Skeletal muscle satellite cell (primary cell): ENCODE data around the gene CDC123. TPM values are rescaled to one million over a fixed set of nuclear protein-coding genes. Genes with fewer than 3 reads are reported as not detected.

Experiments
- H3K27me3 ChIP-seq: 2 replicates; pipeline ENCODE4 v1.7.0; 2013; ENCODE audit warnings: low read length; ENCODE audit not compliant: control insufficient read depth, insufficient read depth
- H3K36me3 ChIP-seq: 2 replicates; pipeline ENCODE4 v1.7.0; 2013; ENCODE audit warnings: mild to moderate bottlenecking, control low read depth, low read length; ENCODE audit not compliant: insufficient read depth
- H3K4me1 ChIP-seq: 2 replicates; pipeline ENCODE4 v1.7.0; 2013; ENCODE audit warnings: low read length; ENCODE audit not compliant: control insufficient read depth, insufficient read depth
- H3K4me2 ChIP-seq: 2 replicates; pipeline ENCODE4 v1.7.0; 2013; ENCODE audit warnings: mild to moderate bottlenecking, low read length
- H3K4me3 ChIP-seq: 2 replicates; pipeline ENCODE4 v1.7.0; 2013; ENCODE audit warnings: low read length
- H3K9ac ChIP-seq: 2 replicates; pipeline ENCODE4 v1.7.0; 2013; ENCODE audit warnings: mild to moderate bottlenecking, low read depth, low read length, moderate library complexity
- H3K9me3 ChIP-seq: replicated peaks from 2 replicates; pipeline ENCODE4 v1.7.0; 2013; ENCODE audit warnings: mild to moderate bottlenecking, control low read depth, low read length
- total RNA-seq: library from RNA; depleted of rRNA; stranded (reverse); fragments of >200 nt; gene quantifications from 2 replicates; pipeline ENCODE4 v1.2.3, GENCODE V29; 2012; rRNA removed

The CDC123 gene, protein sequence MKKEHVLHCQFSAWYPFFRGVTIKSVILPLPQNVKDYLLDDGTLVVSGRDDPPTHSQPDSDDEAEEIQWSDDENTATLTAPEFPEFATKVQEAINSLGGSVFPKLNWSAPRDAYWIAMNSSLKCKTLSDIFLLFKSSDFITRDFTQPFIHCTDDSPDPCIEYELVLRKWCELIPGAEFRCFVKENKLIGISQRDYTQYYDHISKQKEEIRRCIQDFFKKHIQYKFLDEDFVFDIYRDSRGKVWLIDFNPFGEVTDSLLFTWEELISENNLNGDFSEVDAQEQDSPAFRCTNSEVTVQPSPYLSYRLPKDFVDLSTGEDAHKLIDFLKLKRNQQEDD
- 129 and 135 TPM in 2 replicates for total RNA-seq

DNA sequence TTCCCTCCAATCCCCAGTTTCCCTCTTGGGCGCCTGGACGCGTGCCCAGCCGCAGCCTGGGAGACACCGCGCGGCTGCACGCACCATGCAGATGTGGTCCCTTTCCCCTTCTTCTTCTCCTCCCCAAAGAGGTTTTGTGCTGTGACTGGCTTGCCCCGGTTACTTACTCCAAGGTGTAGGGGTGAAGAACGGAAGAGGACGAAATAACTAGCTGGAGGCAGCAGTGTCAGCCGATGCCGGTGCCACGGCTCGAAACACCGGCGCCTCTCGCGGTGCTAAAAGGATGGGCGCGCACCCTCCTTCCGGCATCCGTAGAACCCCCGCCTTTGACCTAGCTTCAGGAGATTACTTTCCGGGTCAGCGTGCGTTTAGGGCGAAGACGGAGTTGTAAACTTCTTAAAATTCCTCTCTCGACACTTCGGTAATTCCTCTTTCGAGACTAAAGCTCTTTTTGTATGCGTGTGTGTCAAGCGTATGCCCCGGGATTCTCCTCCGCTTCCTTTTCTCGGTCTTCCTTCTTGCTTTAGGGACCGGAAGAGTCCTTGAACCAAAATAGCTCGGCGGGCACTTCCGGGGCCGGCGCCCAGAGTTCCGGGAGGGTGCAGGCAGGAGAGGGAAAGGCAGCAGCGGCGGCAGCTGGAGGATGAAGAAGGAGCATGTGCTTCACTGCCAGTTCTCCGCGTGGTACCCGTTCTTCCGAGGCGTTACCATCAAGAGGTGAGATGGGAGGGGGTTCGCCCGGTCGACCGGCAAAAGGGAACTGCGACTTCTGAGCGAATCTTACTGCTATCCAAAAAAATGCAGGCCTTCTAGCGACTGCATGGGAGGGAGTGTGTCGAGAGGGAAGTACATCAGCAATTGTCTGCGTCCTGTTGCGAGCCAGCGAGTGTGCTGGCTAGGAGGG lies at the start of gene CDC123, which contains the start of gene NUDT5:
Gene CDC123 (plus strand): TSS at position 586 of the 904 bp plus-strand sequence. CDS start 58 bp downstream, at position 644.
Gene NUDT5 (minus strand): TSS at position 289 of the 904 bp plus-strand sequence. CDS start 9,600 bp downstream, outside the sequence.
- Histone ChIP-seq H3K36me3 (peaks cover 11% of the 10 kb centered on the region), H3K9ac (peak within 1 kb of the TSS; percentile 97), H3K4me1 (peaks cover 27% of the 10 kb centered on the region)

DNA sequence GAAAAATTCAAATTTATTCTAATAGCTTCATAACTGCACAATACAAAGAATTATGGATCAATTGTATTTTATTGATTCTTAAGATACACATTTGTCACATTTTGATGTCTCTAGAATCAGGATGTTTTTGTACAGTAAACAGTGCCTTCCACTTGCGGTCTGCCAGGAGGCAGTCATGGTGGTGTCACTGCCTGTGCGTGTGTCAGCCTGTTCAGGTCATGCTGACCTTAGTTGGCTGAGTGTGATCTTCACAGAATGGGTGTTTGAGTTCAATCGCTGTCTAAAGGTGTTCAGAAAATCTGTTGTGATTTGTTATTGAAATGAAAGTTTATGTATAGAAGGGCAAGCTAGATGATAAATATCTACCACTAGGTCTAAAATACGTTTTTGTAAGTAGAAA lies 45.8 kb upstream of the CDC123 start:
- Histone ChIP-seq H3K9ac (no peak overlapping the region), H3K4me3 (no peak overlapping the region), H3K36me3 (peaks cover 11% of the 10 kb centered on the region), H3K27me3 (no peaks in the 10 kb centered on the region), H3K9me3 (no peaks in the 10 kb centered on the region), H3K4me2 (no peak overlapping the region), H3K4me1 (no peaks in the 10 kb centered on the region)

More for the DNA sequence above, at the start of gene CDC123, which contains the start of gene NUDT5:
- Histone ChIP-seq H3K4me2 (peak within 1 kb of the TSS; percentile 88), H3K4me3 (peak within 1 kb of the TSS; percentile 93), H3K9me3 (no peaks in the 10 kb centered on the region), H3K27me3 (no peaks in the 10 kb centered on the region)

DNA sequence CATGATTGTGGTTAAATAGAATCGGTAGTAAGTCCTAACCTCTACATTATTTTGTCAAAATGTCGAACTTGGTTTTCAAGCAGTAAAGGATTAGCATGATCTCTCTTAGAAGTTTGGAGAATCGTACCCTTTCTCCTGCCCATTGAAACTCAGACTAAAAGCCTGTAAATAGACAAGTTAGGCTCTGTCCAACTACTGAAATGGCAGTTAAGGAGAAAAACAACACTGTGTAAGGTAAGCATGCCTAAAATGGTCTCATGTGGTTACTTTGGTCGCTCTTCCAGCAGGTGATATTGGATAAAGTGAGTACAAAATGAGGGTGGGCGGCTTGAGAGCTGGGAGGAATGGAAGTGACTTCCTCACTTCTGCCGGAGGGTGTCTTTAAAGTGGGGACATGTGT lies 41.5 kb upstream of the CDC123 start:
- Histone ChIP-seq H3K36me3 (peaks cover 21% of the 10 kb centered on the region), H3K9me3 (no peaks in the 10 kb centered on the region), H3K27me3 (no peaks in the 10 kb centered on the region), H3K4me2 (no peak overlapping the region), H3K4me3 (no peak overlapping the region), H3K9ac (no peak overlapping the region), H3K4me1 (no peaks in the 10 kb centered on the region)

DNA sequence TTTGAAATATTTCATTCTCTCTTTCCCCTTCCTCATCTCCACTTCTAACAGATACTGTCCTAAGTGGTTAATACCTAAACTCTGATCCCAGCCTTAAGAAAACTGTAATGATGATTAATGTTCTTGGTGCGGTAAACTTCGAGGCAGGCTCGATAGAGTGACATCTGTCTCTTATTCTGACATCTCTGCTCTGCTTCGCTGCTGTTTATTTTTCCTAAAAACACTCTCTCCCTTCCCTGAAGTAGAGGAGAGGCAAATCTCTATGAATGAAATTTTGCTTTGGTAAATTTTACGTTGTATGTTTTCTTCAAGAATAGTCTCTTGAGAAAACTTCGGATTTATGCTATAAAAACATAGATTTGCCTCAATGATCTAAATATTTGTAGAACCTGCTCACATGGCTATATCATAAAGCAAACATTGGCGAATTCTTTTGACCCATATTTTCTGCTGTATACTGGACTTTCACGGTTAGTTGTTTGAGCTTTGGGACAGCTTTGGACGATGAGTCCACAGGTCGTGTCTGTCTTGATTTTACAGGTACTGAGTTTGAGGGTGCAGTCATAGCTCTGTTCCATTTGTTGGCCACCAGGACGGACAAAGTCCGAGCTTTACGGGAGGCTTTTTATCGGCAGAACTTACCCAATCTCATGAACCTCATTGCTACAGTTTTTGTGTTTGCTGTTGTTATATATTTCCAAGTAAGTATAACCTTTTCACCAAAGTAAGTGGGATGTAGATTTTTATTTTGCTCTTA lies 39.4 kb upstream of the CDC123 start:
- Histone ChIP-seq H3K36me3 (peaks cover 16% of the 10 kb centered on the region), H3K4me2 (no peak overlapping the region), H3K27me3 (no peaks in the 10 kb centered on the region)

DNA sequence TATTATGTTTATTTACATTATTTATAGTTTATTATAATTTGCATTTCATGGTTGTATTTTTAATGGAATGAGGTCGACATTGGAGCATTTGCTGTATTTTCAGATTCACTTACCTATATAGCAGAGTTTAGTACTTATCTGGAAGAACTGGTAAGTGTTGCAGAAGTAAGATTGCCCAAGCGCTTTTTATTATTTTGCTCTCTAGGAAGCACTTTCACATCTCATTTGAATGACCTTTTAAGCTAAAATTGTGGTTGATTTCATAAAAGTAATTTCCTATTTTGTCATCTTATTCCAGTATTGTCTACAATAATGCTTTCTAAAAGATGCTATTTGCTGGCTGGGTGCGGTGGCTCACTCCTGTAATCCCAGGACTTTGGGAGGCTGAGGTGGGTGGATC lies 37.9 kb upstream of the CDC123 start:
- no peaks in the 10 kb centered on the region for H3K9me3 ChIP-seq
- no peak overlapping the region for H3K4me3 ChIP-seq
- H3K4me2 ChIP-seq: no peak overlapping the region
- H3K4me1 ChIP-seq: no peaks in the 10 kb centered on the region
- peaks cover 29% of the 10 kb centered on the region for H3K36me3 ChIP-seq
- no peaks in the 10 kb centered on the region for H3K27me3 ChIP-seq
- H3K9ac ChIP-seq: no peak overlapping the region

More for the DNA sequence above, 39.4 kb upstream of the CDC123 start:
- Histone ChIP-seq H3K4me3 (no peak overlapping the region), H3K9ac (no peak overlapping the region), H3K9me3 (no peaks in the 10 kb centered on the region), H3K4me1 (no peaks in the 10 kb centered on the region)

DNA sequence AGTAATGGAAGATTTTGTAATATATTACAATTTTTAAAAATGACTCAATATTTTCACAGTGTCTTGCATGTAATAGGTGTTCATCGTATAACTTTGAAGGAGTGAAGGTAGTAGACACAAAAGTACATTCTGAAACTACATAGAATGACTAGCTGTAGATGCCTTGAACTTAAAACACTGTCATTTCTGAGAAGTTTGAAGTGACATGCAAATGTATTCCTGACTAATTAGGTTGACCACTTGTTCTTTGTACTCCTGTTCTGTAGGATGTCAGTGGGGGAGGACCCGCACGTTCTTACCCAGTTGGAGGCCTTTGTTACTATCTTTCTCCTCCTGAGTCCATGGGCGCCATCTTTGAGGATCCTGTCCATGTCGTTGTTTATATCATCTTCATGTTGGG lies 35.3 kb upstream of the CDC123 start:
- Histone ChIP-seq H3K36me3 (peaks cover 40% of the 10 kb centered on the region), H3K4me1 (no peaks in the 10 kb centered on the region), H3K9ac (no peak overlapping the region), H3K4me2 (no peak overlapping the region), H3K9me3 (no peaks in the 10 kb centered on the region), H3K27me3 (no peaks in the 10 kb centered on the region), H3K4me3 (no peak overlapping the region)

DNA sequence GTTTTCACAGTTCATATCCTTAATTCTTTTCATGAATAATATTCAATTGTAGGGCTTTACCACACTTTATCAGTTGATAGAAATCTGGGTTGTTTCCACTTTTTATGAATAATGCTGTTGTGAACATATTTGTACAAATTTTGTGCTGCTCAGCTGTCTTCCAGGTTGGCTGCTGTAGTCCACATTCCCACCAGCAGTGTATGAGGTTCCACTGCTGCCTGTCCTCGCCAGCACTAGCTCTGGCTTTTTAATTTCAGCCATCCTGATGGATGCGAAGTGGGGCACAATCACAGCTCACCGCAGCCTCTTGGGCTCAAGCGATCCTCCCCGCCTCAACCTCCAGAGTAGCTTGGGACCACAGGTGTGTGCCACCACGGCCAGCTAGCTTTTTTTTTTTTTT lies 33.1 kb upstream of the CDC123 start:
- Histone ChIP-seq H3K9me3 (no peaks in the 10 kb centered on the region), H3K27me3 (no peaks in the 10 kb centered on the region), H3K4me3 (no peak overlapping the region), H3K4me1 (no peaks in the 10 kb centered on the region), H3K9ac (no peak overlapping the region), H3K4me2 (no peak overlapping the region), H3K36me3 (peaks cover 54% of the 10 kb centered on the region)

DNA sequence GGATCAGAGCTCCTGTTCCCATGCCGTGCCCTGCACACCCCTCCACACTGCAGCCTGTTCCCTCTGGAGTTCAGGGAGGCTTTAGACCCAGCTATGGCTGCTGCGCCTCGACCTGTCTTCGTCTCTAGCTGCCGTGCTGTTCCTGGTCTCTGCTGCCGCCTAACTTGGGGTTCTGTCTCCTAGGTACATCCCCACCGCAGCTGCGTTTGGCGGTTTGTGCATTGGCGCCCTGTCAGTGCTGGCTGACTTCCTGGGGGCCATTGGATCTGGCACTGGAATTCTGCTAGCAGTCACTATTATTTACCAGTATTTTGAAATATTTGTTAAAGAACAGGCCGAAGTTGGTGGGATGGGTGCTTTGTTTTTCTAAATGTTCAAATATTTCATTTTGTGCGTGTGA lies 31.9 kb upstream of the CDC123 start:
- no peaks in the 10 kb centered on the region for H3K4me1 ChIP-seq

DNA sequence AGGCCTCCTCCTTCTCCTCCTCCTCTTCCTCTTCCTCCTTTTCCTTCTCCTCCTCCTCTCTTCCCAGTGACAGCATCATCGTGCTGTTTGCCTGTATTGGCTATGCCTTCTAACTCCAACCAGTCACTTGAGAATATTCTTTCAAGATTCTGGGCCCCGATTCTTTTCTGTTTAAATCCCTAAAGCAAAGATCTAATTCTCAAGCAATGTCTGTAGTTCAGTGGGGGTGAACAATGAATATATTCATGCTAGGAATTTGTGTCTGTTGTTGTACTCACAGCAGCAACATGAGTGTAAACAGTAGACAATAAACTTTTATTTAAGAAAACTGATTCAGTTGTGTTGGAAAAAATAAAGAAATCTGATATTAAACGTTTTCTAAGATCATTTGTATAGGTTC lies 31.0 kb upstream of the CDC123 start:
- Histone ChIP-seq H3K9me3 (no peaks in the 10 kb centered on the region), H3K4me1 (no peaks in the 10 kb centered on the region), H3K36me3 (peaks cover 61% of the 10 kb centered on the region), H3K4me2 (no peak overlapping the region), H3K27me3 (no peaks in the 10 kb centered on the region), H3K9ac (no peak overlapping the region), H3K4me3 (no peak overlapping the region)

More for the DNA sequence above, 31.9 kb upstream of the CDC123 start:
- Histone ChIP-seq H3K9me3 (no peaks in the 10 kb centered on the region), H3K9ac (no peak overlapping the region), H3K4me2 (no peak overlapping the region), H3K27me3 (no peaks in the 10 kb centered on the region), H3K36me3 (peaks cover 51% of the 10 kb centered on the region), H3K4me3 (no peak overlapping the region)

DNA sequence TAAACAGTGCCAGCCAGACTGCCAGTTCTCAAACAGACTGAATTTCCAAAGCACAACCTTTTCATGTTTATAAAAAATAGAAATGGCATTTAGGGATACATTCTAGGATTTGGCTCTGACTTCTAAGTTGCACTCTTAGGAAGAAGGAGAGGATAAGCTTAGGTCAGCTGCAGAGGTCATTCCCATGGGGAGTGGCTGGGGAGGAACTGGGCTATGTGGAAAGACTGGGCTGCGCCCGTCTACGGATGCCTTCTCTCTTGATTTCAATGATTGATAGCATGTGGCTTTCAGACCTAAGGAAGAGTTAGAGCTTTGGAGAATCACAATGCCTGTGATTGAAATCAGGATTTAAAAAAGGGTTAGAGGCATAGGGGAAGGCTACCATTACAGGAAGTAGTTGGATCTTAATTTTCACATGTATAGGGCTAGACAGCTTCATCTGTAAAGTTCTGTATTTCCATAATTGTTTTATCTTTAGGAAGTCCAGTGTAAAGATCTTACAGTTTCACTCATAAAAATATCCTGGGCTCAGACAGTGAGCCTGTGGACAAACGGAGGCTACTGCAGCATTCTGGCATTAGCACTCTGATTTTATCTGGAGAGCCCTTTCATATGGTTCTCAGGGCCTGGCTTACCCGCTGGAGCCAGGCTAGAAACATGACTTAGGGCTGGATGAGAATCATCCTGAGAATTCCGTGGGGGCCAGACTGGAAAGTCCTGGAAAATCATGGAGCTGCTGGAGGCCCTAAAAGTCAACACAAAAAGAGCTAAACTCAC lies 29.8 kb upstream of the CDC123 start:
- Histone ChIP-seq H3K4me3 (no peak overlapping the region), H3K4me2 (no peak overlapping the region), H3K4me1 (no peaks in the 10 kb centered on the region), H3K36me3 (peaks cover 68% of the 10 kb centered on the region), H3K9ac (no peak overlapping the region), H3K27me3 (no peaks in the 10 kb centered on the region), H3K9me3 (no peaks in the 10 kb centered on the region)
